CD8-positive, alpha-beta memory T cell (primary cell): ENCODE measurements around the gene CCR4. TPM values are rescaled to one million over a fixed set of nuclear protein-coding genes. Genes with fewer than 3 reads are reported as not detected.

Experiments
- CTCF ChIA-PET: fragments of 350-600 bp; sonication (Branson Sonifier 250); formaldehyde crosslinking; loops from one replicate; lab custom pipeline; 2021; ENCODE audit warnings: antibody characterized with exemption; lab: Charles Lee
- POLR2A ChIA-PET: fragments of 350-600 bp; sonication (Branson Sonifier 250); formaldehyde crosslinking; loops from one replicate; lab custom pipeline; 2021; ENCODE audit warnings: antibody characterized with exemption; lab: Charles Lee
- DNase-seq, 5 donors: peaks; one replicate each; pipeline versions ENCODE4 v3.0.0 to v3.0.0-alpha.2; 2020 to 2022; ENCODE audit warnings: mixed read lengths in 1 of 5
- H3K27ac ChIP-seq: one replicate; pipeline ENCODE4 v1.7.0; 2013; ENCODE audit warnings: low read depth, mild to moderate bottlenecking, low read length, moderate library complexity
- H3K27me3 ChIP-seq: 2 replicates; pipeline ENCODE4 v1.7.0; 2013; ENCODE audit warnings: low read length, mild to moderate bottlenecking; ENCODE audit not compliant: insufficient read depth, poor library complexity, severe bottlenecking
- H3K36me3 ChIP-seq: 2 replicates; pipeline ENCODE4 v1.7.0; 2013; ENCODE audit warnings: mild to moderate bottlenecking, low read length, moderate library complexity; ENCODE audit not compliant: insufficient read depth
- H3K4me1 ChIP-seq: 2 replicates; pipeline ENCODE4 v1.7.0; 2013; ENCODE audit warnings: mild to moderate bottlenecking, low read length, moderate library complexity; ENCODE audit not compliant: insufficient read depth
- H3K4me3 ChIP-seq: 2 replicates; pipeline ENCODE4 v1.7.0; 2013; ENCODE audit warnings: mild to moderate bottlenecking, low read length
- H3K9me3 ChIP-seq: 2 replicates; pipeline ENCODE4 v1.7.0; 2013; ENCODE audit warnings: mild to moderate bottlenecking, low read length
- H3K27ac Mint-ChIP-seq, 8 donors: one replicate each; pipeline ENCODE4 v1.8.0; 2020 to 2021; ENCODE audit warnings: mixed read lengths in 8 of 8, mild to moderate bottlenecking in 6 of 8, inconsistent platforms in 3 of 8, moderate library complexity in 3 of 8
- H3K27me3 Mint-ChIP-seq, 2 donors: one replicate each; pipeline ENCODE4 v1.8.0; 2020 to 2021; ENCODE audit warnings: mixed read lengths in 2 of 2, mild to moderate bottlenecking in 1 of 2, moderate library complexity in 1 of 2
- H3K36me3 Mint-ChIP-seq, 3 donors: one replicate each; pipeline ENCODE4 v1.8.0; 2020 to 2021; ENCODE audit warnings: mixed read lengths in 3 of 3, inconsistent platforms in 1 of 3, mild to moderate bottlenecking in 1 of 3
- H3K4me1 Mint-ChIP-seq, 3 donors: one replicate each; pipeline ENCODE4 v1.8.0; 2020 to 2021; ENCODE audit warnings: mixed read lengths in 3 of 3, inconsistent platforms in 1 of 3, mild to moderate bottlenecking in 1 of 3
- H3K4me3 Mint-ChIP-seq, 7 donors: one replicate each; pipeline ENCODE4 v1.8.0; 2020 to 2021; ENCODE audit warnings: mixed read lengths in 7 of 7, mild to moderate bottlenecking in 6 of 7, moderate library complexity in 4 of 7, inconsistent platforms in 2 of 7
- H3K9me3 Mint-ChIP-seq, 5 donors: one replicate each; pipeline ENCODE4 v1.8.0; 2020 to 2022; ENCODE audit warnings: mixed read lengths in 5 of 5, mild to moderate bottlenecking in 3 of 5, moderate library complexity in 2 of 5, inconsistent platforms in 1 of 5
- polyA plus RNA-seq: library from polyadenylated mRNA; unstranded; fragments of 300-500 nt; fragmentation: Illumina TruSeq; gene quantifications from one replicate; pipeline ENCODE4 v1.2.3, GENCODE V29; 2021
- total RNA-seq, 2 experiments: library from RNA; stranded (reverse); gene quantifications; one replicate each; pipeline ENCODE4 v1.2.3, GENCODE V29; 2021

Gene CCR4
- total and polyA plus RNA-seq, 3 experiments from 2014 or later, result 10.0 to 113 (median 113) TPM

GRCh38 chr3:32990116-32990515 lies 38.7 kb downstream of the CCR4 start:
- Mint-ChIP-seq H3K36me3 (peaks cover 1 to 8% (median 4%) of the 10 kb centered on the region in 3 donors), H3K27me3 (peaks cover 0 to 3% of the 10 kb centered on the region in 2 donors), H3K27ac (peak overlapping the region in 1 of 8 donors; percentile 11), H3K4me1 (peaks cover 24 to 62% (median 52%) of the 10 kb centered on the region in 3 donors), H3K4me3 (no peak overlapping the region), H3K9me3 (no peaks in the 10 kb centered on the region)
- H3K4me3 ChIP-seq, result no peak overlapping the region
- H3K9me3 ChIP-seq, result no peaks in the 10 kb centered on the region
- peaks cover 6% of the 10 kb centered on the region for H3K4me1 ChIP-seq
- ChIA-PET CTCF (interaction anchor here (1.5 to 2.3 kb wide), 2 partner anchors 40 to 84 kb away, joined by 3 to 9 read pairs; no protein-coding TSS in a partner anchor), POLR2A (no interaction called here)
- H3K27me3 ChIP-seq, result no peaks in the 10 kb centered on the region
- no peak overlapping the region for H3K27ac ChIP-seq
- no peaks in the 10 kb centered on the region for H3K36me3 ChIP-seq
- no peak for DNase-seq

GRCh38 chr3:32991781-32992180 lies 40.3 kb downstream of the CCR4 start:
- Mint-ChIP-seq H3K27ac (peak overlapping the region in 1 of 8 donors; percentile 4), H3K4me3 (no peak overlapping the region), H3K9me3 (no peaks in the 10 kb centered on the region), H3K27me3 (peaks cover 0 to 3% of the 10 kb centered on the region in 2 donors), H3K36me3 (peaks cover 7 to 13% (median 7%) of the 10 kb centered on the region in 3 donors), H3K4me1 (peaks cover 26 to 77% (median 67%) of the 10 kb centered on the region in 3 donors)
- POLR2A ChIA-PET, result no interaction called here
- H3K4me1 ChIP-seq, result peaks cover 6% of the 10 kb centered on the region
- CTCF ChIA-PET, result no interaction called here
- DNase-seq, result no peak
- no peaks in the 10 kb centered on the region for H3K36me3 ChIP-seq
- H3K4me3 ChIP-seq, result no peak overlapping the region
- H3K27me3 ChIP-seq, result no peaks in the 10 kb centered on the region
- no peaks in the 10 kb centered on the region for H3K9me3 ChIP-seq
- no peak overlapping the region for H3K27ac ChIP-seq

- H3K27ac ChIP-seq, result no peak overlapping the region
- POLR2A ChIA-PET, result no interaction called here
- H3K4me1 ChIP-seq, result peaks cover 6% of the 10 kb centered on the region
- peak overlapping the region in 6 of 8 donors; percentile 22 to 91 (median 70) for H3K27ac Mint-ChIP-seq
- no peak for DNase-seq
- H3K36me3 Mint-ChIP-seq, result peaks cover 2 to 17% (median 9%) of the 10 kb centered on the region in 3 donors
- peaks cover 0 to 1% of the 10 kb centered on the region in 2 donors for H3K27me3 Mint-ChIP-seq
- H3K4me3 ChIP-seq, result no peak overlapping the region
- no peaks in the 10 kb centered on the region for H3K36me3 ChIP-seq
- H3K9me3 ChIP-seq, result no peaks in the 10 kb centered on the region
- no peaks in the 10 kb centered on the region for H3K27me3 ChIP-seq
- H3K4me1 Mint-ChIP-seq, result peaks cover 26 to 76% (median 65%) of the 10 kb centered on the region in 3 donors
- peak overlapping the region in 1 of 7 donors; percentile 65 for H3K4me3 Mint-ChIP-seq
- H3K9me3 Mint-ChIP-seq, result no peaks in the 10 kb centered on the region
- CTCF ChIA-PET, result interaction anchor here (0.8 kb wide), 1 partner anchor 43 kb away, joined by 3 read pairs; no protein-coding TSS in a partner anchor
Observed at GRCh38 chr3:32992310-32992686, 40.9 kb downstream of the CCR4 start.

GRCh38 chr3:32994045-32994444 lies 42.6 kb downstream of the CCR4 start:
- no peaks in the 10 kb centered on the region for H3K27me3 Mint-ChIP-seq
- no peak overlapping the region for H3K4me3 ChIP-seq
- CTCF ChIA-PET, result no interaction called here
- no peaks in the 10 kb centered on the region for H3K27me3 ChIP-seq
- no peaks in the 10 kb centered on the region for H3K36me3 ChIP-seq
- no peaks in the 10 kb centered on the region for H3K9me3 ChIP-seq
- no peaks in the 10 kb centered on the region for H3K9me3 Mint-ChIP-seq
- no peak for DNase-seq
- H3K4me1 Mint-ChIP-seq, result peaks cover 35 to 77% (median 63%) of the 10 kb centered on the region in 3 donors
- peak overlapping the region in 1 of 8 donors; percentile 67 for H3K27ac Mint-ChIP-seq
- peaks cover 0 to 25% (median 10%) of the 10 kb centered on the region in 3 donors for H3K36me3 Mint-ChIP-seq
- H3K4me1 ChIP-seq, result peaks cover 17% of the 10 kb centered on the region
- no peak overlapping the region for H3K4me3 Mint-ChIP-seq
- H3K27ac ChIP-seq, result no peak overlapping the region
- POLR2A ChIA-PET, result no interaction called here

GRCh38 chr3:32995098-32995497 lies 43.7 kb downstream of the CCR4 start:
- H3K27me3 ChIP-seq, result no peaks in the 10 kb centered on the region
- H3K4me1 ChIP-seq, result peaks cover 21% of the 10 kb centered on the region
- CTCF ChIA-PET, result no interaction called here
- Mint-ChIP-seq H3K9me3 (no peaks in the 10 kb centered on the region), H3K27me3 (no peaks in the 10 kb centered on the region), H3K36me3 (peaks cover 0 to 28% (median 12%) of the 10 kb centered on the region in 3 donors), H3K27ac (peak overlapping the region in 6 of 8 donors; percentile 20 to 70 (median 54)), H3K4me3 (no peak overlapping the region), H3K4me1 (peaks cover 38 to 77% (median 63%) of the 10 kb centered on the region in 3 donors)
- POLR2A ChIA-PET, result no interaction called here
- H3K27ac ChIP-seq, result no peak overlapping the region
- no peaks in the 10 kb centered on the region for H3K36me3 ChIP-seq
- no peak for DNase-seq
- H3K9me3 ChIP-seq, result no peaks in the 10 kb centered on the region
- H3K4me3 ChIP-seq, result no peak overlapping the region

- Histone ChIP-seq H3K27ac (no peak overlapping the region), H3K4me1 (peaks cover 21% of the 10 kb centered on the region), H3K36me3 (no peaks in the 10 kb centered on the region), H3K9me3 (no peaks in the 10 kb centered on the region), H3K27me3 (no peaks in the 10 kb centered on the region), H3K4me3 (no peak overlapping the region)
- no peak for DNase-seq
- Mint-ChIP-seq H3K4me3 (no peak overlapping the region), H3K9me3 (no peaks in the 10 kb centered on the region), H3K4me1 (peaks cover 46 to 84% (median 70%) of the 10 kb centered on the region in 3 donors), H3K27ac (peak overlapping the region in 7 of 8 donors; percentile 32 to 73 (median 64)), H3K27me3 (peaks cover 0 to 3% of the 10 kb centered on the region in 2 donors), H3K36me3 (peaks cover 1 to 32% (median 15%) of the 10 kb centered on the region in 3 donors)
- CTCF ChIA-PET, result no interaction called here
- POLR2A ChIA-PET, result no interaction called here
Observed at GRCh38 chr3:32996048-32996754, 44.8 kb downstream of the CCR4 start.

GRCh38 chr3:32996755-32997091 lies 45.3 kb downstream of the CCR4 start:
- H3K4me1 ChIP-seq, result peaks cover 21% of the 10 kb centered on the region
- H3K36me3 ChIP-seq, result no peaks in the 10 kb centered on the region
- ChIA-PET CTCF (no interaction called here), POLR2A (no interaction called here)
- DNase-seq, result no peak
- Mint-ChIP-seq H3K4me1 (peaks cover 49 to 89% (median 73%) of the 10 kb centered on the region in 3 donors), H3K9me3 (no peaks in the 10 kb centered on the region), H3K4me3 (no peak overlapping the region), H3K27ac (peak overlapping the region in 4 of 8 donors; percentile 11 to 75 (median 63)), H3K27me3 (peaks cover 0 to 3% of the 10 kb centered on the region in 2 donors), H3K36me3 (peaks cover 5 to 36% (median 18%) of the 10 kb centered on the region in 3 donors)
- no peaks in the 10 kb centered on the region for H3K9me3 ChIP-seq
- H3K27me3 ChIP-seq, result no peaks in the 10 kb centered on the region
- no peak overlapping the region for H3K4me3 ChIP-seq
- H3K27ac ChIP-seq, result no peak overlapping the region
